HepG2 (cell line): Measurements from ENCODE around the gene ZFYVE26. TPM values are rescaled to one million over a fixed set of nuclear protein-coding genes. Genes with fewer than 3 reads are reported as not detected.
A peak's percentile ranks its signal among the peaks of the same experiment; 100 is the strongest.

Experiments used
- ATAC-seq: fragments of 200-7000 bp; cut with Tn5 transposase; 3 replicates; pipeline ENCODE4 v1.9.1; 2020; ENCODE audit warnings: mild to moderate bottlenecking, moderate library complexity
- BruUV-seq: library from RNA; stranded (reverse); fragments of 400-500 nt; replicated peaks from 2 replicates; lab custom pipeline; 2021; lab: Mats Ljungman, UMichigan
- CTCF ChIA-PET: fragments of 300-600 bp; formaldehyde crosslinking; extraction: SDS; loops from one replicate; lab custom pipeline; 2021; ENCODE audit warnings: low total read pairs, inconsistent platforms, low intra/inter-chr PET ratio; lab: Yijun Ruan, JAX
- POLR2A ChIA-PET: fragments of 350-600 bp; sonication (Branson Sonifier 250); formaldehyde crosslinking; loops from one replicate; lab custom pipeline; 2020; ENCODE audit warnings: antibody characterized with exemption, inconsistent platforms; lab: Yijun Ruan, JAX
- DNase-seq: peaks from one replicate; pipeline ENCODE4 v3.0.0-alpha.2; 2015; ENCODE audit warnings: low spot score
- FAIRE-seq: peaks from 3 replicates; lab custom pipeline; 2011; peaks lifted over from hg19 to GRCh38; lab: Jason Lieb, UNC
- H2AFZ ChIP-seq: one replicate; pipeline ENCODE4 v1.6.1; 2011; ENCODE audit warnings: low read length, inconsistent platforms
- H3K27ac ChIP-seq: fragments of 300-600 bp; 3 replicates; pipeline ENCODE4 v1.8.0; 2011; ENCODE audit warnings: mixed run types, mild to moderate bottlenecking, mixed read lengths, low read length, inconsistent platforms; ENCODE audit not compliant: insufficient read depth; ENCODE audit errors: extremely low read length
- H3K27me3 ChIP-seq, 2 experiments: fragments of 200-600 bp in 1 of 2; 2 replicates in 1 of 2; 3 replicates in 1 of 2; pipeline versions ENCODE4 v1.6.0 to v1.8.0; 2011; ENCODE audit warnings: low read length in 2 of 2, mild to moderate bottlenecking in 2 of 2, moderate library complexity in 2 of 2, inconsistent platforms in 1 of 2; ENCODE audit not compliant: insufficient read depth in 2 of 2, control insufficient read depth in 1 of 2
- H3K36me3 ChIP-seq, 2 experiments: fragments of 200-600 bp in 1 of 2; replicated peaks in 1 of 2; 2 replicates in 1 of 2; 3 replicates in 1 of 2; pipeline versions ENCODE4 v1.5.1 to v1.8.0; 2011; ENCODE audit warnings: low read length in 2 of 2, inconsistent platforms in 1 of 2; ENCODE audit not compliant: insufficient read depth in 2 of 2, control insufficient read depth in 1 of 2
- H3K4me1 ChIP-seq: 2 replicates; pipeline ENCODE4 v1.5.1; 2012; ENCODE audit warnings: low read length, inconsistent platforms; ENCODE audit not compliant: insufficient read depth
- H3K4me2 ChIP-seq: 2 replicates; pipeline ENCODE4 v1.6.0; 2011; ENCODE audit warnings: low read depth, low read length, inconsistent platforms
- H3K4me3 ChIP-seq, 3 experiments: fragments of 200-600 bp in 1 of 3; sonication (generic), shearing (Covaris generic) in 1 of 3; replicated peaks in 1 of 3; 2 replicates each; pipeline ENCODE4 v1.5.1; 2011 to 2016; ENCODE audit warnings: low read length in 3 of 3, inconsistent platforms in 2 of 3, low read depth in 2 of 3, mild to moderate bottlenecking in 2 of 3, control low read depth in 1 of 3, mixed read lengths in 1 of 3; ENCODE audit not compliant: insufficient read depth in 1 of 3
- H3K79me2 ChIP-seq: one replicate; pipeline ENCODE4 v1.6.1; 2011; ENCODE audit warnings: low read length, inconsistent platforms; ENCODE audit not compliant: insufficient read depth
- H3K9ac ChIP-seq: 2 replicates; pipeline ENCODE4 v1.6.0; 2011; ENCODE audit warnings: mild to moderate bottlenecking, low read depth, low read length, inconsistent platforms; ENCODE audit not compliant: insufficient read depth
- H3K9me3 ChIP-seq: 2 replicates; pipeline ENCODE4 v1.5.1; 2012; ENCODE audit warnings: mild to moderate bottlenecking, low read length
- H4K20me1 ChIP-seq: 2 replicates; pipeline ENCODE4 v1.6.0; 2011; ENCODE audit warnings: inconsistent platforms, mild to moderate bottlenecking, low read length, moderate library complexity; ENCODE audit not compliant: insufficient read depth
- ELF3 ChIP-seq: IDR thresholded peaks from 2 replicates; pipeline ENCODE4 v1.6.1; 2016; ENCODE audit warnings: missing genetic modification reagents, missing compliant biosample characterization
- NR2F1 ChIP-seq, 2 experiments: fragments of 450-650 bp in 1 of 2; formaldehyde crosslinking in 1 of 2; IDR thresholded peaks; 2 replicates each; pipeline versions ENCODE4 v1.5.0 to v1.6.1; 2016 to 2020; ENCODE audit warnings: mild to moderate bottlenecking in 1 of 2, missing compliant biosample characterization in 1 of 2, missing genetic modification reagents in 1 of 2, moderate library complexity in 1 of 2
- RAD21 ChIP-seq: fragments of 450-650 bp; formaldehyde crosslinking; IDR thresholded peaks from 2 replicates; pipeline ENCODE4 v1.5.0; 2020; ENCODE audit warnings: mild to moderate bottlenecking
- SRSF4 ChIP-seq: fragments of 200-400 bp; formaldehyde crosslinking; IDR thresholded peaks from one replicate; pipeline ENCODE4 v1.6.1; 2018; ENCODE audit warnings: mild to moderate bottlenecking, low read depth, low read length, moderate library complexity; ENCODE audit not compliant: poor library complexity, severe bottlenecking
- STAG1 ChIP-seq: sonication (generic); formaldehyde crosslinking; IDR thresholded peaks from 2 replicates; pipeline ENCODE4 v1.4.0; 2020; ENCODE audit warnings: missing genetic modification reagents
- ZBTB43 ChIP-seq: sonication (generic); formaldehyde crosslinking; conservative IDR thresholded peaks from 2 replicates; pipeline ENCODE4 v1.4.0; 2020; ENCODE audit warnings: missing genetic modification reagents
- ZNF646 ChIP-seq: sonication (generic); formaldehyde crosslinking; IDR thresholded peaks from 2 replicates; pipeline ENCODE4 v1.9.0; 2021; ENCODE audit warnings: mild to moderate bottlenecking, missing genetic modification reagents
- ZNF776 ChIP-seq: sonication (generic); formaldehyde crosslinking; IDR thresholded peaks from 2 replicates; pipeline ENCODE4 v1.4.0; 2020; ENCODE audit warnings: mild to moderate bottlenecking, missing genetic modification reagents
- WGBS: methylation state at CpG from one replicate; pipeline ENCODE4 v1.1.6; 2017; ENCODE audit warnings: low lambda C conversion rate; 5-methylcytosine and 5-hydroxymethylcytosine counted together
- in situ Hi-C: cut with HindIII; loops from 2 replicates; pipeline ENCODE4 v1.10.0; 2017; ENCODE audit warnings: low pct_unique_long_range_greater_than_20kb; ENCODE audit not compliant: extremely low pct_ligation_motif_present
- intact Hi-C: fragments of 100-400 bp; cut with micrococcal nuclease; formaldehyde crosslinking; loops from one replicate; pipeline ENCODE4 v1.10.0; 2022; ENCODE audit not compliant: unreplicated experiment
- polyA plus RNA-seq, 8 experiments: library from polyadenylated mRNA; depleted of rRNA in 3 of 8; stranded (reverse) in 7 of 8; unstranded in 1 of 8; fragments of >200 nt; fragmentation: Illumina TruSeq in 4 of 8; extraction: Trizol in 4 of 8; gene quantifications; 2 replicates each; pipeline versions ENCODE4 v1.2.1 to v1.2.3, GENCODE V29; 2011 to 2016; ENCODE audit warnings: low read depth in 4 of 8, missing spikeins in 1 of 8, mixed read lengths in 1 of 8; ENCODE audit not compliant: insufficient read depth in 1 of 8
- total RNA-seq, 5 experiments: library from RNA; depleted of rRNA; stranded (reverse); fragments of >200 nt; fragmentation: Illumina TruSeq; extraction: Trizol; gene quantifications; 2 replicates each; pipeline ENCODE4 v1.2.3, GENCODE V29; 2016; ENCODE audit warnings: low read depth in 1 of 5

ZFYVE26 gene
- total and polyA plus RNA-seq, 2 of the 13 experiments (the other 11 are each of a cell fraction or from before 2014, with no cell fraction given) = 13.6 to 16.4 TPM

GRCh38 chr14:67846029-67846610 is 29.7 kb upstream of the ZFYVE26 start:
- Histone ChIP-seq H3K4me3 (no peak overlapping the region), H3K27me3 (no peaks in the 10 kb centered on the region), H3K4me2 (no peak overlapping the region), H3K4me1 (no peaks in the 10 kb centered on the region), H3K36me3 (no peaks in the 10 kb centered on the region), H3K9me3 (no peaks in the 10 kb centered on the region), H2AFZ (no peak overlapping the region), H3K27ac (no peak overlapping the region), H3K9ac (no peak overlapping the region), H3K79me2 (no peaks in the 10 kb centered on the region), H4K20me1 (no peaks in the 10 kb centered on the region)
- POLR2A ChIA-PET = no interaction called here
- TF ChIP-seq ZNF776 (CRISPR knock-in tag) = no peak
- no peak for ATAC-seq
- BruUV-seq = no TSS peak
- no peak for DNase-seq
- CTCF ChIA-PET = no interaction called here
- intact Hi-C loops (no loop called here), in situ Hi-C loops (no loop called here)
- FAIRE-seq = no peak
- 85% methylated on average over 3 of the region's 17 CpGs for WGBS

- Histone ChIP-seq H3K79me2 (no peaks in the 10 kb centered on the region), H3K9me3 (no peaks in the 10 kb centered on the region), H3K4me3 (no peak overlapping the region), H3K27ac (no peak overlapping the region), H3K4me1 (peaks cover 9% of the 10 kb centered on the region; the same call in 1 of the 2 replicates), H3K4me2 (no peak overlapping the region), H3K9ac (no peak overlapping the region), H2AFZ (no peak overlapping the region), H3K27me3 (no peaks in the 10 kb centered on the region), H4K20me1 (no peaks in the 10 kb centered on the region), H3K36me3 (peaks cover 3% of the 10 kb centered on the region in 2 experiments; a peak in 3 of 5 replicates)
- no peak for ATAC-seq
- ChIA-PET POLR2A (no interaction called here), CTCF (interaction anchor here (1.3 kb wide), 1 partner anchor 980 kb away, joined by 3 read pairs; no protein-coding TSS in a partner anchor)
- no TSS peak for BruUV-seq
- in situ Hi-C loops (no loop called here), intact Hi-C loops (loop anchor here (2.0 kb wide), 1 partner anchor 104 kb away; no protein-coding TSS in a partner anchor)
- 51% methylated on average over 2 of the region's 2 CpGs for WGBS
- FAIRE-seq = peak; percentile 76
- DNase-seq = peak; percentile 74
- TF ChIP-seq ZNF646 (CRISPR knock-in tag) (peak; percentile 75; the same call in 1 of the 2 replicates), ZBTB43 (0 out of 2 replicates have a peak, but pooled peaks have one; percentile 15), RAD21 (CRISPR knock-in tag) (peak; percentile 60), NR2F1 (CRISPR knock-in tag; IDR thresholded peaks at IDR 0.05) (0 out of 4 replicates have a peak, but pooled peaks of 1 of the 2 experiments have one; percentile 24), SRSF4 (no peak), STAG1 (CRISPR knock-in tag) (peak; percentile 75), ELF3 (CRISPR knock-in tag) (0 out of 2 replicates have a peak, but pooled peaks have one; percentile 11)
Measured at GRCh38 chr14:67837011-67837624, 20.7 kb upstream of the ZFYVE26 start.
